GM18870 (cell line): ENCODE measurements around the gene PCGF5.
"Not testable (repeated sequence)": the region's sequence is repeated elsewhere in the genome, so short reads cannot be mapped to it uniquely, and the experiment has no call there.

Source experiments
- ATAC-seq: cut with Tn5 transposase; IDR thresholded peaks from one replicate; pipeline ENCODE4 v1.9.1; 2021; ENCODE audit warnings: moderate library complexity; ENCODE audit not compliant: unreplicated experiment

PCGF5 gene

GRCh38 chr10:91208642-91209041, 11.8 kb upstream of the PCGF5 start:
- no peak for ATAC-seq

GRCh38 chr10:91210014-91210413, 10.4 kb upstream of the PCGF5 start:
- no peak for ATAC-seq

- ATAC-seq = peak; percentile 82
Measured at GRCh38 chr10:91210435-91210834, 10.0 kb upstream of the PCGF5 start.

- ATAC-seq = no peak
Measured at GRCh38 chr10:91211675-91212074, 8.8 kb upstream of the PCGF5 start.

DNA sequence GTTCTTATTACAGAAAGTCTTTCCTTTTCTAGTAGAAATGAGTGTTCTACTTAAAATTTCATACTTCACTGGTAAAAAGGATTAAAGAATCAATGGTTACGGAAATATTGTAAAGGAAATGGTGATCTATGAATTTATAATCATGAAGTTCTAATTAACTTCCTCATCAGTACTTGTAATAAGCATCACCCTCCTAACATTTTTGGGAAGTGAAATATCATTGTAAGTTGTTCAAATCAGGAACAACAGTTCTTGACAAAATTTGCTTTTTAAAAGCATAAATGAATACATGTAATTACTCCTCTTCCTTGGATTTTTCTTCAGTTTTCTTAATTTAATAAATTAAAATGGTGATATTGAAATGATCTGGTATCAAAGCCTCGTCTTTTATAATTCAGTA, 5.6 kb upstream of the PCGF5 start:
- no peak for ATAC-seq

DNA sequence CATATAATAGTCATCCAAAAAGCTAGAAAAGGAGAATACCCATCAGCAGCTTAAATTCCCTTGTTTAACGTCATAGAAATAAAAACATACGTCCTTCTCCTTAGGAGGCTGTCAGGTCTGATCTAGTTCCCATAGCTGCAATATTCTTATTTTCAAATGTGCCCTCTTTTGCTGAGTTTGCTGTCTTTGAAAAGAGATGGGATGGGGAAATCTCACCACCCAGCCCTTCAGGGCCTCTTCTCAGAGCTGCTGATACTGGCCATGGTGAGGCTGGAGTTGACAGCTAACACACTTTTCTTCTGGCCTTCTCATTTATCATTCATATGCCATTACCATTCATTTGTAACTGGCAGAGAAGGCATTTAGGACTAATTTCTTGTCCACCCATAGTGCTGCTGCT, 5.1 kb upstream of the PCGF5 start:
- no peak for ATAC-seq

GRCh38 chr10:91219371-91220193, 881 bp upstream of the PCGF5 start:
- ATAC-seq = no peak

- no peak for ATAC-seq
Measured at GRCh38 chr10:91220954-91221675, 652 bp downstream of the PCGF5 start.

GRCh38 chr10:91226093-91226492, 5.6 kb downstream of the PCGF5 start:
- ATAC-seq = no peak

GRCh38 chr10:91227576-91227975, 7.1 kb downstream of the PCGF5 start:
- ATAC-seq = no peak

DNA sequence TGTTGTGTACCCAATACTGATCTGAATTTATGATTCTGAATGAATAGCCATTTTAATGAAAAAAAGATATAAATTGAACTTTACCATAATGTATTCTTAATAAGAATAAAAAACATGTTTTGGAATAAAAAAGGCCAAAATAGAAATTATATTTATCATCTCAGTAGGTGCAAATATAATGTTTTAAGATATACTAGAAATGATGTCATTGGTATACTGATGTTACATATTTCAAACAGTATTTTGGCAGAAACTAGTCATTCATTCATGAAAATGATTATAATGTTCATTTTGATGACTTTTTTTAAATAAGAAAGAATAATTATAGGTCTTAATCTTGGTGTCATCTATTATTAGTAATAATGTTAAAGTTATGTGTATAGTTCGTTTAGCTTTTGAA, 9.2 kb downstream of the PCGF5 start:
- ATAC-seq = no peak

- ATAC-seq = no peak
Measured at GRCh38 chr10:91238191-91238590, 17.7 kb downstream of the PCGF5 start.

DNA sequence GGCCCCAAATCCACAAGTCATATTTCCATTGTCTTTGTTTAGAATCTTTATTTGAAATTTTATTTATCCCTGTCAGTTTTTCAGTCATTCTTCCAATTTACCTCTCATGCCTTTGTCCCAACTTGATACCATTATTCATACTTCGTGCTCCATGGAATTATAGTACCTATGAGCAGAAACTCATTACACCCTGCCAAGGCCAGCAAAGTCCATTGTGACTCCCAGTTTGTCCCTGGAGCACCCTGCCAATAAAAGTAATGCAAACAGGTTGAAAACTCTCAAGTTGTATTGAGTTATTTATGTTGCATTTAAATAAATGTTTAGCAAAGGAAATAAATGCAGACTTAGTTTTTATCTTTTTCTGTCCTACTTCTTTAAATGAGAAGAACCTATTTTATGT, 19.3 kb downstream of the PCGF5 start:
- ATAC-seq = no peak

GRCh38 chr10:91242940-91243339, 22.5 kb downstream of the PCGF5 start:
- no peak for ATAC-seq

- no peak for ATAC-seq
Measured at GRCh38 chr10:91247360-91248111, 27.1 kb downstream of the PCGF5 start.

- no peak for ATAC-seq
Measured at GRCh38 chr10:91249700-91250099, 29.2 kb downstream of the PCGF5 start.

- ATAC-seq = no peak
Measured at GRCh38 chr10:91250341-91250740, 29.9 kb downstream of the PCGF5 start.

GRCh38 chr10:91251430-91252056, 31.1 kb downstream of the PCGF5 start:
- ATAC-seq = peak; percentile 61

GRCh38 chr10:91253300-91253699, 32.8 kb downstream of the PCGF5 start:
- ATAC-seq = no peak

DNA sequence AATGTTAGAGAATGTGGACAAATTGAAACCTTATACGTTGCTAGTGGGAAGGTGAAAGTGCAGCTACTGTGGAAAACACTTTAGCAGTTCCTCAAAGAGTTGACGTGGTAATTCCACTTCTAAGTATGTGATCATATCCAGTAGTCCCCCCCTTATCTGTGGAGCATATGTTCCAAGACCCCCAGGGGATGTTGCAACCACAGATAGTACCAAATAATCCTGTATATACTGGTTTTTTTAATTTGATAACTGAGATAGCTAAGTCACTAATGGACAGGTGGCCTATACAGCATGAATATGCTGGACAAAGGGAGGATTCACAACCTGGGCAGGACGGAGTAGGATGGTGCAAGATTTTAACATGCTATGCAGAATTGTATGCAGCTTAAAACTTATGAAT, 36.8 kb downstream of the PCGF5 start:
- no peak for ATAC-seq

GRCh38 chr10:91260417-91260816, 40.0 kb downstream of the PCGF5 start:
- not testable (repeated sequence) for ATAC-seq
